ENCODE results near the gene XRN2.

XRN2 gene

DNA sequence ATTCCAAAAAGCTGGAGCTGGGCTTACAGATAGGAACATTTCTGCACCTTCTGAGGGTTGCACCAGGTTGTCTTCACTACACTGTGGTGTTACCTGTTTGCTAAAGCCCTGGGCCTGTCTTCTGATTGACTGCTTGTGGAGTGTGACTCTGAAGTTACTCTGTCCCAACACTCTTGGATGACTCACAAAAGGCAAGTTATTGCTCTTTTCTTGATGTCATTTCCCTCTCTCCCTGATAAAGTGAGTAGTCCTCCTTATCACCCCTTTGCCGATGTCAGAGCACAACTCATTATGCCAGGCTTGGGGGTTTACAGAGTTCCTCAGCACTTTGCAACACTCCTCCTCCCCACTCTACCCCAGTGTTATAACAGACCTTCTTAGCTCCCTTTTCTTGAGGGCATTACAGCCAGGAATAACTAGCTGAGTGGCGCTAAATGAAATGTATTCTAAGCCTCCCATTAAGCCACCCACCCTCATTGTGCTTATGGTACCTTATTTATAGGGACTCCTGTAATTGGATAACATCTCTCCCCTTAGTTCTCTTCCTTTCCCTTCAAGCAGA, 130.3 kb downstream of the XRN2 start:
- DNase-seq = no peak

- no peak for DNase-seq
These were observed 132.4 kb downstream of the XRN2 start for GRCh38 chr20:21435576-21435975.

DNA sequence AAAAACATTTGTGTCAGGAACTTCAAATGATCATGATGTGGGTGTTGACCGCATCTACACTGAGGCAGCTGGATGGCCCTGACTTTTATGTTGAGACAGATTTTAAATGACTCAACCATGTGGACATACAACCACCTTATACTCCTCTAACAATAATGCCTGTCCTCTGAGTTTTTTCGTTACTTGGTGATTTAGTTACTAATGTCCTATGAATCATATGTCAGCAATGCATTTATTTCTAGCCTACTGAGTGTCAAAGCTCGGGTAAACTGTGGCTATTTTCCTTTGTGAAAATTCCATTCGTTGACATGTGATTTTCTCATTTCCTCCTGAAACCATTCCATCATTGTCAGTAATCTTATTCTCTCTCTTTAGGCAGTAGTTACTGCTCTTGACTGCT, 133.1 kb downstream of the XRN2 start:
- DNase-seq = peak; percentile 58

DNA sequence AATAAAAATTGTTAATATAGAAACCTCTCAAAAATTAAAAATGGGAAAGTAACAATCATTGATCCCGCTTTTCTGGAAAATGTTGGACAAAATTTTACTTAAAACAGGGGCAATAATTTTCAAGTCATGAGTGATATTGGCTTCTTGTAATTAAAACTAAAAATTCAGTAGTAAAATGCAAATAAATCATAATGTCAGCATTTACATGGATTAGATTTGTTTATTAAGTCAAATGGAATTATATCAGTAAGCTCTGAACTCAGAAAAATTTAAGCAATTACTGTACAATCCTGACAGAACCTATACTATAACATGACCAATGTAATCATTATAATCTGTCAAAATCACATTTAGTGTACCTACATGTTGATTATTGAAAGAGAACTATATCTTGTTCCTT, 134.1 kb downstream of the XRN2 start:
- no peak for DNase-seq

DNA sequence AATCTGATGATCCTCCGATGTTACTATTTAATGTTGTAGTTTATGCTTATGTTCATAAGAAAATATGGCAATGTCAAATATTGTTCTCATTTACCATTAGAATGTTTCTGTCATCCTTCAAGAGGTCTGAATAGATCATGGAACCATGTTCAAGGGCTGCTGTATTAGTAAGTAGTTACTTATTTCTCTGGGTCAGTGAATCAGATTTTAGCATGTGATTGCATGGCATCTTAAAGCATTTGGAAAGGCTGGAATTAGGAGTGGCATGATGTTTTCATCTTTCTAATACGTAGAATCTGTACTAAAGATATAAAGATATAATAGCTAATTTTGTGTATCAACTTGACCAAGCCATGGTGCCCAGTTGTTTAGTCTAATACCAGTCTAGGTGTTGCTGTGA, 134.7 kb downstream of the XRN2 start:
- DNase-seq = no peak

All from 8988T (cell line).